Liver (tissue), 9 donors: ENCODE measurements around the gene ZNF768. TPM values are rescaled to one million over a fixed set of nuclear protein-coding genes. Genes with fewer than 3 reads are reported as not detected.
A peak's percentile ranks its signal among the peaks of the same experiment; 100 is the strongest.

Experiments used
- DNase-seq: peaks from one replicate; pipeline ENCODE4 v3.0.0-alpha.2; 2017; ENCODE audit warnings: low spot score
- H3K27ac ChIP-seq, 2 donors: one replicate each; pipeline ENCODE4 v1.7.0; 2013; ENCODE audit warnings: inconsistent platforms in 2 of 2, low read length in 2 of 2, control low read depth in 1 of 2, low read depth in 1 of 2, mild to moderate bottlenecking in 1 of 2
- H3K27me3 ChIP-seq, 4 donors: one replicate each; pipeline versions ENCODE4 v1.6.1 to v1.7.0; 2013; ENCODE audit warnings: low read length in 3 of 4, inconsistent platforms in 1 of 4, mild to moderate bottlenecking in 1 of 4, moderate library complexity in 1 of 4; ENCODE audit not compliant: control insufficient read depth in 4 of 4, insufficient read depth in 4 of 4
- H3K36me3 ChIP-seq, 4 donors: one replicate each; pipeline versions ENCODE4 v1.6.1 to v1.7.0; 2013; ENCODE audit warnings: low read length in 3 of 4, mild to moderate bottlenecking in 3 of 4, low read depth in 1 of 4, moderate library complexity in 1 of 4; ENCODE audit not compliant: control insufficient read depth in 4 of 4, insufficient read depth in 3 of 4
- H3K4me1 ChIP-seq, 4 donors: one replicate each; pipeline versions ENCODE4 v1.6.1 to v1.7.0; 2013; ENCODE audit warnings: low read length in 3 of 4, mild to moderate bottlenecking in 3 of 4, moderate library complexity in 1 of 4; ENCODE audit not compliant: control insufficient read depth in 4 of 4, insufficient read depth in 4 of 4
- H3K4me3 ChIP-seq, 3 donors: one replicate each; pipeline versions ENCODE4 v1.6.1 to v1.7.0; 2013; ENCODE audit warnings: low read length in 3 of 3, control low read depth in 1 of 3, low read depth in 1 of 3, mild to moderate bottlenecking in 1 of 3
- H3K9ac ChIP-seq, 2 donors: one replicate each; pipeline ENCODE4 v1.7.0; 2013; ENCODE audit warnings: low read length in 2 of 2, mild to moderate bottlenecking in 2 of 2, moderate library complexity in 2 of 2, control low read depth in 1 of 2, low read depth in 1 of 2
- H3K9me3 ChIP-seq, 4 donors: one replicate each; pipeline versions ENCODE4 v1.6.1 to v1.7.0; 2013; ENCODE audit warnings: low read length in 3 of 4; ENCODE audit not compliant: control insufficient read depth in 4 of 4
- ATF3 ChIP-seq: IDR thresholded peaks from 2 replicates; pipeline ENCODE4 v1.6.1; 2016; ENCODE audit warnings: antibody characterized with exemption
- CTCF ChIP-seq: fragments of 150-350 bp; IDR thresholded peaks from 2 replicates; pipeline ENCODE4 v1.5.1; 2017; ENCODE audit warnings: improper control_type of control experiment, low read depth, low read length; ENCODE audit not compliant: missing input control
- EGR1 ChIP-seq, 2 donors: IDR thresholded peaks; 2 replicates each; pipeline ENCODE4 v1.6.1; 2016 to 2018; ENCODE audit warnings: antibody characterized with exemption in 2 of 2, low read depth in 2 of 2
- FOXA1 ChIP-seq: IDR thresholded peaks from 2 replicates; pipeline ENCODE4 v1.6.1; 2016; ENCODE audit warnings: antibody characterized with exemption
- FOXA2 ChIP-seq: IDR thresholded peaks from 2 replicates; pipeline ENCODE4 v1.6.1; 2016; ENCODE audit warnings: antibody characterized with exemption
- GABPA ChIP-seq, 2 donors: IDR thresholded peaks in 1 of 2; conservative IDR thresholded peaks in 1 of 2; 2 replicates each; pipeline ENCODE4 v1.6.1; 2016; ENCODE audit warnings: antibody characterized with exemption in 2 of 2, mild to moderate bottlenecking in 1 of 2, moderate library complexity in 1 of 2
- HNF4A ChIP-seq, 2 donors: conservative IDR thresholded peaks; 2 replicates each; pipeline ENCODE4 v1.6.1; 2016; ENCODE audit warnings: antibody characterized with exemption in 2 of 2, mild to moderate bottlenecking in 2 of 2
- HNF4G ChIP-seq: IDR thresholded peaks from 2 replicates; pipeline ENCODE4 v1.6.1; 2016; ENCODE audit warnings: antibody characterized with exemption
- JUND ChIP-seq, 2 donors: IDR thresholded peaks; 2 replicates each; pipeline ENCODE4 v1.6.1; 2016; ENCODE audit warnings: antibody characterized with exemption in 2 of 2
- MAX ChIP-seq: IDR thresholded peaks from 2 replicates; pipeline ENCODE4 v1.6.1; 2016; ENCODE audit warnings: antibody characterized with exemption
- NR2F2 ChIP-seq: IDR thresholded peaks from 2 replicates; pipeline ENCODE4 v1.6.1; 2016; ENCODE audit warnings: antibody characterized with exemption
- RAD21 ChIP-seq, 2 donors: IDR thresholded peaks; 2 replicates each; pipeline ENCODE4 v1.6.1; 2016; ENCODE audit warnings: antibody characterized with exemption in 2 of 2, mild to moderate bottlenecking in 2 of 2
- REST ChIP-seq: IDR thresholded peaks from 2 replicates; pipeline ENCODE4 v1.6.1; 2016; ENCODE audit warnings: antibody characterized with exemption, mild to moderate bottlenecking
- RXRA ChIP-seq, 2 donors: IDR thresholded peaks; 2 replicates each; pipeline ENCODE4 v1.6.1; 2017 to 2018; ENCODE audit warnings: antibody characterized with exemption in 2 of 2, mild to moderate bottlenecking in 1 of 2
- SP1 ChIP-seq: IDR thresholded peaks from 2 replicates; pipeline ENCODE4 v1.6.1; 2018; ENCODE audit warnings: antibody characterized with exemption, mild to moderate bottlenecking
- TAF1 ChIP-seq: conservative IDR thresholded peaks from 2 replicates; pipeline ENCODE4 v1.6.1; 2016; ENCODE audit warnings: antibody characterized with exemption, mild to moderate bottlenecking
- YY1 ChIP-seq: IDR thresholded peaks from 2 replicates; pipeline ENCODE4 v1.6.1; 2016; ENCODE audit warnings: antibody characterized with exemption, mild to moderate bottlenecking
- ZBTB33 ChIP-seq: IDR thresholded peaks from 2 replicates; pipeline ENCODE4 v1.6.1; 2016; ENCODE audit warnings: antibody characterized with exemption
- WGBS: extraction: QIAGEN DNeasy Blood & Tissue Kit; methylation state at CpG from one replicate; pipeline ENCODE4 v1.1.7; 2013; 5-methylcytosine and 5-hydroxymethylcytosine counted together
- polyA plus RNA-seq, 2 donors: library from polyadenylated mRNA; stranded (reverse) in 1 of 2; unstranded in 1 of 2; fragments of 200-250 nt in 1 of 2; fragments of >200 nt in 1 of 2; fragmentation: Nextera tagmentation in 1 of 2; extraction: Ambion mirVana in 1 of 2; gene quantifications; one replicate each; pipeline versions ENCODE4 v1.2.1 to v1.2.3, GENCODE V29; 2013 to 2015
- total RNA-seq, 2 donors: library from RNA; depleted of rRNA; stranded (reverse); fragments of >200 nt; gene quantifications; one replicate each; pipeline ENCODE4 v1.2.3, GENCODE V29; 2014
- donor health status: healthy.
- donor health status: healthy.
- donor health status: healthy.
- donor health status: healthy.
- donor health status: healthy.

Gene ZNF768
- total and polyA plus RNA-seq, 4 donors = 2.2 to 16.9 (median 10.9) TPM

- TF ChIP-seq NR2F2 = no peak
- peak; percentile 8 for TF ChIP-seq CTCF
- TF ChIP-seq FOXA1 = no peak
Observed at GRCh38 chr16:30526823-30527634, 663 bp upstream of the ZNF768 start (continued).

- H3K27ac ChIP-seq = peak overlapping the region; percentile 58 to 95
- no peaks in the 10 kb centered on the region for H3K27me3 ChIP-seq
- H3K4me1 ChIP-seq = peaks cover 5 to 51% (median 40%) of the 10 kb centered on the region in 4 donors
- peak overlapping the region in 2 of 3 donors; percentile 60 to 81 for H3K4me3 ChIP-seq
- H3K9me3 ChIP-seq = no peaks in the 10 kb centered on the region
- peak overlapping the region in 1 of 2 donors; percentile 4 for H3K9ac ChIP-seq
- 55% methylated on average over 4 of the region's 4 CpGs for WGBS
- DNase-seq = no peak
- no peaks in the 10 kb centered on the region for H3K36me3 ChIP-seq
- no peak for TF ChIP-seq REST
- no peak for TF ChIP-seq FOXA1
- no peak for TF ChIP-seq SP1
- TF ChIP-seq TAF1 = no peak
- TF ChIP-seq EGR1 (IDR thresholded peaks at IDR 0.05; ENCODE audit: low read depth in 2 of 2) = no peak
- TF ChIP-seq HNF4A (conservative IDR thresholded peaks at IDR 0.05) = no peak
- TF ChIP-seq FOXA2 = no peak
- TF ChIP-seq CTCF = no peak
- no peak for TF ChIP-seq YY1
- TF ChIP-seq GABPA (IDR thresholded peaks at IDR 0.05 in 1 of 2, conservative IDR thresholded peaks at IDR 0.05 in 1 of 2) = no peak
- no peak for TF ChIP-seq MAX
- no peak for TF ChIP-seq RAD21 (IDR thresholded peaks at IDR 0.05)
- TF ChIP-seq RXRA (IDR thresholded peaks at IDR 0.05) = no peak
- TF ChIP-seq ZBTB33 = no peak
- TF ChIP-seq NR2F2 = no peak
- no peak for TF ChIP-seq JUND (IDR thresholded peaks at IDR 0.05)
- TF ChIP-seq ATF3 = no peak
- TF ChIP-seq HNF4G = no peak
Observed at GRCh38 chr16:30525844-30526136, 576 bp downstream of the ZNF768 start.
